Stomach (tissue), 4 donors: Measurements from ENCODE around the gene NECTIN1.

ENCODE experiments used
- CTCF ChIP-seq, 7 experiments: fragments of 450-650 bp in 4 of 7; fragments of 200-600 bp in 3 of 7; sonication (generic) in 3 of 7; IDR thresholded peaks; one replicate each; pipeline ENCODE4 v1.5.1; 2016 to 2019; ENCODE audit warnings: antibody characterized with exemption in 7 of 7, control low read depth in 2 of 7, mild to moderate bottlenecking in 1 of 7
- EP300 ChIP-seq: sonication (generic); formaldehyde crosslinking; IDR thresholded peaks from one replicate; pipeline ENCODE4 v1.6.1; 2017; ENCODE audit warnings: antibody characterized with exemption
- POLR2A ChIP-seq, 4 donors: fragments of 450-650 bp; IDR thresholded peaks; one replicate each; pipeline ENCODE4 v1.6.1; 2016; ENCODE audit warnings: antibody characterized with exemption in 4 of 4, control low read depth in 2 of 4, mild to moderate bottlenecking in 1 of 4, moderate library complexity in 1 of 4
- POLR2AphosphoS5 ChIP-seq, 3 donors: sonication (generic); formaldehyde crosslinking; IDR thresholded peaks; one replicate each; pipeline ENCODE4 v1.6.1; 2016; ENCODE audit warnings: antibody characterized with exemption in 3 of 3

GRCh38 chr11:119765628-119766027 lies 36.6 kb upstream of the NECTIN1 start:
- TF ChIP-seq POLR2A (IDR thresholded peaks at IDR 0.05): no peak
- TF ChIP-seq CTCF (IDR thresholded peaks at IDR 0.05): no peak
- no peak for TF ChIP-seq POLR2AphosphoS5 (IDR thresholded peaks at IDR 0.05)
- no peak for TF ChIP-seq EP300
